ENCODE results near the gene ATP5F1D.

DNA sequence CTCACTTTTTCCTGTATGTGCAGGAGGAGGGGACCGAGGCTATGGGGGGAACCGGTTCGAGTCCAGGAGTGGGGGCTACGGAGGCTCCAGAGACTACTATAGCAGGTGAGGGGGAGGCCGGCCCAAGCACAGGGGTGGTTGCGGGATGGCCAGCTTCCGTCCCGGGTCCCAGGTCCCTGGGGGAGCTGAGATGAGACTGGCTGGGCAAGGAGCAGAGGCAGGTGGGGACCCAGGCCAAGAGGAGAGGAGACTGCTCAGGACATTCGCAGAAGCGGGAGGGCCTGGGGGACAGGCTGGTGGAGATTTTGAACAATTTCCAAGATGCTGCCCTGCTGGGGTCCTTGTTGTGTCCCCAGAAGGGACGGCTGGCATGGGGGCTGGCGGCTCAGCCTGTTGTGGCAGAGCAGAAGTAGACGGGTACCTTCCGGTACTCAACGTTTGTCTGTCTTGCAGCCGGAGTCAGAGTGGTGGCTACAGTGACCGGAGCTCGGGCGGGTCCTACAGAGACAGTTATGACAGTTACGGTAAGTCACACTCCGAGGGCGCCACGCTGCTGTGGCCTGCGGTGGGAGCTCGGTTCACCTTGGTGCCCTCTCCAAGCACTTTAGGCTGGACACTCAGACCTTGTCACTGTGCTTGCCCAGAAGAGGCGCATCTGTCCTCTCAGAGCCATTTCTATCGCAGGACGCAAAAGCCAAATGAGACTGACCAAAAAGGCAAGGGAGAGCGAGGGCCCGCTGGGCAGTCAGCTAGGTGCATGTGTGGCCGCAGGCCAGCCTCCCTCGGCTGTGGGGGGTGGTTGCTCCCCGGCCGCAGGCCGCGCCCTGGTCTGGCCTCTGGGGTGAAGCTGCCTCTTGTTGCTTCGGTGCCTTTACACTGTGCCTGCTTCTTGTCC is 30.2 kb downstream of the ATP5F1D start:
- TF ChIP-seq, protein P1, sequence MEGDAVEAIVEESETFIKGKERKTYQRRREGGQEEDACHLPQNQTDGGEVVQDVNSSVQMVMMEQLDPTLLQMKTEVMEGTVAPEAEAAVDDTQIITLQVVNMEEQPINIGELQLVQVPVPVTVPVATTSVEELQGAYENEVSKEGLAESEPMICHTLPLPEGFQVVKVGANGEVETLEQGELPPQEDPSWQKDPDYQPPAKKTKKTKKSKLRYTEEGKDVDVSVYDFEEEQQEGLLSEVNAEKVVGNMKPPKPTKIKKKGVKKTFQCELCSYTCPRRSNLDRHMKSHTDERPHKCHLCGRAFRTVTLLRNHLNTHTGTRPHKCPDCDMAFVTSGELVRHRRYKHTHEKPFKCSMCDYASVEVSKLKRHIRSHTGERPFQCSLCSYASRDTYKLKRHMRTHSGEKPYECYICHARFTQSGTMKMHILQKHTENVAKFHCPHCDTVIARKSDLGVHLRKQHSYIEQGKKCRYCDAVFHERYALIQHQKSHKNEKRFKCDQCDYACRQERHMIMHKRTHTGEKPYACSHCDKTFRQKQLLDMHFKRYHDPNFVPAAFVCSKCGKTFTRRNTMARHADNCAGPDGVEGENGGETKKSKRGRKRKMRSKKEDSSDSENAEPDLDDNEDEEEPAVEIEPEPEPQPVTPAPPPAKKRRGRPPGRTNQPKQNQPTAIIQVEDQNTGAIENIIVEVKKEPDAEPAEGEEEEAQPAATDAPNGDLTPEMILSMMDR (conservative IDR thresholded peaks at IDR 0.05; ENCODE audit: low read length) = no peak
- no peak for TF ChIP-seq EZH2phosphoT487 (IDR thresholded peaks at IDR 0.05; ENCODE audit: borderline replicate concordance)

Measured in Loucy (cell line).